HCT116 (cell line): ENCODE results near the gene CAMSAP1. TPM values are rescaled to one million over a fixed set of nuclear protein-coding genes. Genes with fewer than 3 reads are reported as not detected.

Experiments
- ATAC-seq: fragments of 200-7000 bp; cut with Tn5 transposase; 2 replicates; pipeline ENCODE4 v1.9.1; 2020; ENCODE audit warnings: mild to moderate bottlenecking, moderate library complexity
- BruUV-seq: library from RNA; stranded (reverse); fragments of 400-500 nt; replicated peaks from 2 replicates; lab custom pipeline; 2021; lab: Mats Ljungman, UMichigan
- CTCF ChIA-PET: fragments of 300-600 bp; sonication (Branson Sonifier 250); formaldehyde crosslinking; loops from one replicate; lab custom pipeline; 2021; ENCODE audit warnings: antibody characterized with exemption; lab: Charles Lee
- POLR2A ChIA-PET: fragments of 300-600, 350-600 bp; sonication (Branson Sonifier 250); formaldehyde crosslinking; loops from one replicate; lab custom pipeline; 2021; ENCODE audit warnings: antibody characterized with exemption; lab: Charles Lee
- RAD21 ChIA-PET, 2 experiments: fragments of 300-600 bp; sonication (Branson Sonifier 250); formaldehyde crosslinking; loops; one replicate each; lab custom pipeline; 2023; ENCODE audit warnings: low total read pairs in 2 of 2; ENCODE audit not compliant: uncharacterized antibody in 2 of 2, unreplicated experiment in 2 of 2, low non-redundant PET in 1 of 2; lab: Charles Lee
- DNase-seq: peaks from one replicate; pipeline ENCODE4 v3.0.0-alpha.2; 2010; ENCODE audit warnings: low read depth, low spot score
- H2AFZ ChIP-seq: fragments of 200-600 bp; shearing (Covaris generic), sonication (generic); 2 replicates; pipeline ENCODE4 v1.6.1; 2017; ENCODE audit warnings: low read depth, mixed run types, mixed read lengths, antibody characterized with exemption, low read length; ENCODE audit not compliant: poor library complexity, severe bottlenecking
- H3K27ac ChIP-seq: 2 replicates; pipeline ENCODE4 v1.5.1; 2012; ENCODE audit warnings: low read depth, low read length
- H3K27me3 ChIP-seq: fragments of 200-600 bp; sonication (generic); 2 replicates; pipeline ENCODE4 v1.6.1; 2016; ENCODE audit warnings: mixed run types, low read length, mixed read lengths; ENCODE audit not compliant: insufficient read depth
- H3K36me3 ChIP-seq, 2 experiments: fragments of 200-500 bp in 1 of 2; fragments of 200-600 bp in 1 of 2; sonication (Bioruptor generic) in 1 of 2; sonication (generic) in 1 of 2; 2 replicates each; pipeline versions ENCODE4 v1.5.1 to v1.6.1; 2014 to 2016; ENCODE audit warnings: low read length in 2 of 2, inconsistent platforms in 1 of 2, mixed read lengths in 1 of 2, mixed run types in 1 of 2; ENCODE audit not compliant: insufficient read depth in 2 of 2, control insufficient read depth in 1 of 2
- H3K4me1 ChIP-seq, 2 experiments: fragments of 200-600 bp in 1 of 2; sonication (generic) in 1 of 2; 2 replicates each; pipeline versions ENCODE4 v1.5.1 to v1.6.1; 2012 to 2017; ENCODE audit warnings: low read length in 2 of 2, inconsistent platforms in 1 of 2, mild to moderate bottlenecking in 1 of 2, mixed read lengths in 1 of 2, mixed run types in 1 of 2, moderate library complexity in 1 of 2; ENCODE audit not compliant: insufficient read depth in 2 of 2, control insufficient read depth in 1 of 2
- H3K4me2 ChIP-seq: fragments of 200-600 bp; sonication (generic); 2 replicates; pipeline ENCODE4 v1.6.1; 2017; ENCODE audit warnings: mixed run types, low read length, mixed read lengths
- H3K4me3 ChIP-seq, 2 experiments: fragments of 200-600 bp in 1 of 2; sonication (generic) in 1 of 2; replicated peaks in 1 of 2; 2 replicates each; pipeline ENCODE4 v1.5.1; 2011 to 2016; ENCODE audit warnings: low read length in 2 of 2, control low read depth in 1 of 2, low read depth in 1 of 2, mild to moderate bottlenecking in 1 of 2, mixed read lengths in 1 of 2, mixed run types in 1 of 2
- H3K79me2 ChIP-seq: fragments of 200-600 bp; sonication (generic); 2 replicates; pipeline ENCODE4 v1.6.1; 2017; ENCODE audit warnings: mild to moderate bottlenecking, mixed run types, low read length, moderate library complexity, mixed read lengths; ENCODE audit not compliant: insufficient read depth
- H3K9ac ChIP-seq: fragments of 200-600 bp; sonication (generic); 2 replicates; pipeline ENCODE4 v1.6.1; 2016; ENCODE audit warnings: low read length, mixed read lengths
- H3K9me2 ChIP-seq: fragments of 200-600 bp; sonication (generic), shearing (Covaris generic); 2 replicates; pipeline ENCODE4 v1.6.1; 2017; ENCODE audit warnings: mixed run types, mild to moderate bottlenecking, moderate library complexity; ENCODE audit not compliant: insufficient read depth
- H3K9me3 ChIP-seq, 2 experiments: fragments of 200-500 bp in 1 of 2; fragments of 200-600 bp in 1 of 2; sonication (Bioruptor generic) in 1 of 2; sonication (generic) in 1 of 2; 2 replicates each; pipeline ENCODE4 v1.6.1; 2014 to 2017; ENCODE audit warnings: low read length in 2 of 2, mixed read lengths in 2 of 2, inconsistent platforms in 1 of 2, low read depth in 1 of 2, mild to moderate bottlenecking in 1 of 2, mixed run types in 1 of 2, moderate library complexity in 1 of 2; ENCODE audit not compliant: control insufficient read depth in 1 of 2, insufficient read depth in 1 of 2
- H4K20me1 ChIP-seq: fragments of 200-600 bp; sonication (generic), shearing (Covaris generic); 2 replicates; pipeline ENCODE4 v1.6.1; 2017; ENCODE audit warnings: mixed run types, mild to moderate bottlenecking, moderate library complexity; ENCODE audit not compliant: insufficient read depth
- ELF1 ChIP-seq: IDR thresholded peaks from 2 replicates; pipeline ENCODE4 v1.6.1; 2012; ENCODE audit warnings: low read depth, borderline replicate concordance
- FOSL1 ChIP-seq: IDR thresholded peaks from 2 replicates; pipeline ENCODE4 v1.6.1; 2012; ENCODE audit warnings: low read depth
- JUND ChIP-seq: IDR thresholded peaks from 2 replicates; pipeline ENCODE4 v1.6.1; 2012
- POLR2A ChIP-seq: IDR thresholded peaks from 2 replicates; pipeline ENCODE4 v1.7.0; 2011; ENCODE audit warnings: borderline replicate concordance; ENCODE audit not compliant: insufficient read depth, insufficient read length; ENCODE audit errors: extremely low read depth
- POLR2AphosphoS5 ChIP-seq: IDR thresholded peaks from 2 replicates; pipeline ENCODE4 v1.6.1; 2011; ENCODE audit warnings: mild to moderate bottlenecking, low read depth, low read length, moderate library complexity
- SIN3A ChIP-seq: IDR thresholded peaks from 2 replicates; pipeline ENCODE4 v1.6.1; 2012; ENCODE audit warnings: low read depth
- SP1 ChIP-seq: IDR thresholded peaks from 2 replicates; pipeline ENCODE4 v1.6.1; 2012; ENCODE audit warnings: low read depth
- SRF ChIP-seq: IDR thresholded peaks from 2 replicates; pipeline ENCODE4 v1.6.1; 2012; ENCODE audit warnings: low read depth
- YY1 ChIP-seq: IDR thresholded peaks from 2 replicates; pipeline ENCODE4 v1.6.1; 2011; ENCODE audit warnings: low read length, low read depth, moderate library complexity, mild to moderate bottlenecking; ENCODE audit not compliant: insufficient replicate concordance; ENCODE audit errors: extremely low read depth
- ZFX ChIP-seq: fragments of 450-650 bp; IDR thresholded peaks from 2 replicates; pipeline ENCODE4 v1.6.1; 2017
- intact Hi-C: fragments of 100-400 bp; cut with micrococcal nuclease; formaldehyde crosslinking; loops from 2 replicates; pipeline ENCODE4 v1.10.0; 2022
- total RNA-seq: library from RNA; stranded (reverse); gene quantifications from one replicate; pipeline ENCODE4 v1.2.1, GENCODE V29; 2021; ENCODE audit not compliant: unreplicated experiment
- TF ChIP-seq, protein P1 (sequence below): IDR thresholded peaks from 2 replicates; pipeline ENCODE4 v1.6.1; 2012; ENCODE audit warnings: low read depth
- TF ChIP-seq, protein P2 (sequence below): IDR thresholded peaks from 2 replicates; pipeline ENCODE4 v1.6.1; 2012
- TF ChIP-seq, protein P3 (sequence below), 3 experiments: fragments of 200-600 bp in 1 of 3; sonication (generic) in 1 of 3; IDR thresholded peaks in 2 of 3; conservative IDR thresholded peaks in 1 of 3; 2 replicates each; pipeline ENCODE4 v1.5.1; 2012 to 2017; ENCODE audit warnings: low read depth in 2 of 3, low read length in 2 of 3, antibody characterized with exemption in 1 of 3, borderline replicate concordance in 1 of 3, control low read depth in 1 of 3, mild to moderate bottlenecking in 1 of 3, mixed read lengths in 1 of 3, mixed run types in 1 of 3, moderate library complexity in 1 of 3; ENCODE audit not compliant: insufficient read depth in 1 of 3
- TF ChIP-seq, protein P4 (sequence below): IDR thresholded peaks from 2 replicates; pipeline ENCODE4 v1.6.1; 2012

CAMSAP1 gene
- total RNA-seq, 1 experiment from 2014 or later = 33.1 TPM

GRCh38 chr9:135774239-135774747 lies 133.1 kb downstream of the CAMSAP1 start:
- RAD21 ChIA-PET = no interaction called here
- H3K9ac ChIP-seq = no peak overlapping the region
- no peak for ATAC-seq
- no peak for TF ChIP-seq POLR2A
- TF ChIP-seq, all 23 proteins: peak for 0
- no peak for DNase-seq
- intact Hi-C loops = no loop called here
- Histone ChIP-seq H2AFZ (no peak overlapping the region), H4K20me1 (no peaks in the 10 kb centered on the region), H3K79me2 (no peaks in the 10 kb centered on the region), H3K4me3 (no peak overlapping the region), H3K4me2 (no peak overlapping the region), H3K9me3 (no peaks in the 10 kb centered on the region), H3K9me2 (no peaks in the 10 kb centered on the region), H3K27ac (no peak overlapping the region), H3K27me3 (no peaks in the 10 kb centered on the region), H3K36me3 (no peaks in the 10 kb centered on the region), H3K4me1 (no peaks in the 10 kb centered on the region)
- POLR2A ChIA-PET = no interaction called here
- CTCF ChIA-PET = no interaction called here
- BruUV-seq = no TSS peak

GRCh38 chr9:135773530-135774238 lies 133.7 kb downstream of the CAMSAP1 start:
- ChIA-PET POLR2A (no interaction called here), RAD21 (no interaction called here), CTCF (no interaction called here)
- Histone ChIP-seq H3K4me3 (no peak overlapping the region), H3K4me1 (no peaks in the 10 kb centered on the region), H4K20me1 (no peaks in the 10 kb centered on the region), H3K9ac (no peak overlapping the region), H3K27me3 (no peaks in the 10 kb centered on the region), H3K36me3 (no peaks in the 10 kb centered on the region), H3K9me3 (no peaks in the 10 kb centered on the region), H3K4me2 (no peak overlapping the region), H2AFZ (no peak overlapping the region), H3K27ac (no peak overlapping the region), H3K79me2 (no peaks in the 10 kb centered on the region), H3K9me2 (no peaks in the 10 kb centered on the region)
- DNase-seq = no peak
- no peak for ATAC-seq
- BruUV-seq = no TSS peak
- intact Hi-C loops = no loop called here
- TF ChIP-seq, protein P1, sequence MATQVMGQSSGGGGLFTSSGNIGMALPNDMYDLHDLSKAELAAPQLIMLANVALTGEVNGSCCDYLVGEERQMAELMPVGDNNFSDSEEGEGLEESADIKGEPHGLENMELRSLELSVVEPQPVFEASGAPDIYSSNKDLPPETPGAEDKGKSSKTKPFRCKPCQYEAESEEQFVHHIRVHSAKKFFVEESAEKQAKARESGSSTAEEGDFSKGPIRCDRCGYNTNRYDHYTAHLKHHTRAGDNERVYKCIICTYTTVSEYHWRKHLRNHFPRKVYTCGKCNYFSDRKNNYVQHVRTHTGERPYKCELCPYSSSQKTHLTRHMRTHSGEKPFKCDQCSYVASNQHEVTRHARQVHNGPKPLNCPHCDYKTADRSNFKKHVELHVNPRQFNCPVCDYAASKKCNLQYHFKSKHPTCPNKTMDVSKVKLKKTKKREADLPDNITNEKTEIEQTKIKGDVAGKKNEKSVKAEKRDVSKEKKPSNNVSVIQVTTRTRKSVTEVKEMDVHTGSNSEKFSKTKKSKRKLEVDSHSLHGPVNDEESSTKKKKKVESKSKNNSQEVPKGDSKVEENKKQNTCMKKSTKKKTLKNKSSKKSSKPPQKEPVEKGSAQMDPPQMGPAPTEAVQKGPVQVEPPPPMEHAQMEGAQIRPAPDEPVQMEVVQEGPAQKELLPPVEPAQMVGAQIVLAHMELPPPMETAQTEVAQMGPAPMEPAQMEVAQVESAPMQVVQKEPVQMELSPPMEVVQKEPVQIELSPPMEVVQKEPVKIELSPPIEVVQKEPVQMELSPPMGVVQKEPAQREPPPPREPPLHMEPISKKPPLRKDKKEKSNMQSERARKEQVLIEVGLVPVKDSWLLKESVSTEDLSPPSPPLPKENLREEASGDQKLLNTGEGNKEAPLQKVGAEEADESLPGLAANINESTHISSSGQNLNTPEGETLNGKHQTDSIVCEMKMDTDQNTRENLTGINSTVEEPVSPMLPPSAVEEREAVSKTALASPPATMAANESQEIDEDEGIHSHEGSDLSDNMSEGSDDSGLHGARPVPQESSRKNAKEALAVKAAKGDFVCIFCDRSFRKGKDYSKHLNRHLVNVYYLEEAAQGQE = no peak
- TF ChIP-seq, protein P2, sequence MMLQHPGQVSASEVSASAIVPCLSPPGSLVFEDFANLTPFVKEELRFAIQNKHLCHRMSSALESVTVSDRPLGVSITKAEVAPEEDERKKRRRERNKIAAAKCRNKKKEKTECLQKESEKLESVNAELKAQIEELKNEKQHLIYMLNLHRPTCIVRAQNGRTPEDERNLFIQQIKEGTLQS = no peak
- TF ChIP-seq YY1 (no peak), SP1 (no peak), FOSL1 (no peak), SIN3A (no peak), ZFX (no peak), POLR2AphosphoS5 (no peak), SRF (no peak), ELF1 (no peak), JUND (no peak)
- TF ChIP-seq, protein P3, sequence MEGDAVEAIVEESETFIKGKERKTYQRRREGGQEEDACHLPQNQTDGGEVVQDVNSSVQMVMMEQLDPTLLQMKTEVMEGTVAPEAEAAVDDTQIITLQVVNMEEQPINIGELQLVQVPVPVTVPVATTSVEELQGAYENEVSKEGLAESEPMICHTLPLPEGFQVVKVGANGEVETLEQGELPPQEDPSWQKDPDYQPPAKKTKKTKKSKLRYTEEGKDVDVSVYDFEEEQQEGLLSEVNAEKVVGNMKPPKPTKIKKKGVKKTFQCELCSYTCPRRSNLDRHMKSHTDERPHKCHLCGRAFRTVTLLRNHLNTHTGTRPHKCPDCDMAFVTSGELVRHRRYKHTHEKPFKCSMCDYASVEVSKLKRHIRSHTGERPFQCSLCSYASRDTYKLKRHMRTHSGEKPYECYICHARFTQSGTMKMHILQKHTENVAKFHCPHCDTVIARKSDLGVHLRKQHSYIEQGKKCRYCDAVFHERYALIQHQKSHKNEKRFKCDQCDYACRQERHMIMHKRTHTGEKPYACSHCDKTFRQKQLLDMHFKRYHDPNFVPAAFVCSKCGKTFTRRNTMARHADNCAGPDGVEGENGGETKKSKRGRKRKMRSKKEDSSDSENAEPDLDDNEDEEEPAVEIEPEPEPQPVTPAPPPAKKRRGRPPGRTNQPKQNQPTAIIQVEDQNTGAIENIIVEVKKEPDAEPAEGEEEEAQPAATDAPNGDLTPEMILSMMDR (IDR thresholded peaks at IDR 0.05 in 2 of 3, conservative IDR thresholded peaks at IDR 0.05 in 1 of 3; ENCODE audit: borderline replicate concordance in 1 of 3, insufficient read depth in 1 of 3, low read depth in 2 of 3, low read length in 2 of 3) = no peak
- TF ChIP-seq, protein P4, sequence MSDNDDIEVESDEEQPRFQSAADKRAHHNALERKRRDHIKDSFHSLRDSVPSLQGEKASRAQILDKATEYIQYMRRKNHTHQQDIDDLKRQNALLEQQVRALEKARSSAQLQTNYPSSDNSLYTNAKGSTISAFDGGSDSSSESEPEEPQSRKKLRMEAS = no peak
